Measurements from ENCODE around the gene DUOXA2. TPM values are rescaled to one million over a fixed set of nuclear protein-coding genes. Genes with fewer than 3 reads are reported as not detected.

The DUOXA2 gene
- total and polyA plus RNA-seq, 2 donors from 2014 or later, result 0.37 TPM; not detected in 1

DNA sequence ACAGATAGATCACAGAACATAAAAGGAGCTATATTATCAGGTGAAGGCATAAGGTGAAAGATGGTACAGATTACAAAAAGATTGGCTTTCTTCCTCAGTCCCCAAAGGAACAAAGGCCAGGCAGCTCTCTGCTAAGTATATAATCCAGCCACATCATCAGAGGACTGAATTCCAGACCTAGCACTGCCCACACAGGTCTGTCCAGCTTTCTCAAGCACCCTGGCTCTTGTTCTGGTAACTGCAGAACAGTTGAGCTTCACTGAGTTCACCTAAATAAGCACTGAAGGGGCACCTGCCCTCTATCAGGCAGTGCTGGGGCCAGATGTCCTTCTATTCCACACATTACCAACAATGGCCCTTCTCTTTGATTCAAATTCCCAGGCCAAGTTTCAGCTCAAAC, 9.3 kb downstream of the DUOXA2 start:
- no peak overlapping the region for H3K27ac ChIP-seq (ENCODE audit: low read depth in 2 of 2, low read length in 2 of 2)
- TF ChIP-seq, protein P1, sequence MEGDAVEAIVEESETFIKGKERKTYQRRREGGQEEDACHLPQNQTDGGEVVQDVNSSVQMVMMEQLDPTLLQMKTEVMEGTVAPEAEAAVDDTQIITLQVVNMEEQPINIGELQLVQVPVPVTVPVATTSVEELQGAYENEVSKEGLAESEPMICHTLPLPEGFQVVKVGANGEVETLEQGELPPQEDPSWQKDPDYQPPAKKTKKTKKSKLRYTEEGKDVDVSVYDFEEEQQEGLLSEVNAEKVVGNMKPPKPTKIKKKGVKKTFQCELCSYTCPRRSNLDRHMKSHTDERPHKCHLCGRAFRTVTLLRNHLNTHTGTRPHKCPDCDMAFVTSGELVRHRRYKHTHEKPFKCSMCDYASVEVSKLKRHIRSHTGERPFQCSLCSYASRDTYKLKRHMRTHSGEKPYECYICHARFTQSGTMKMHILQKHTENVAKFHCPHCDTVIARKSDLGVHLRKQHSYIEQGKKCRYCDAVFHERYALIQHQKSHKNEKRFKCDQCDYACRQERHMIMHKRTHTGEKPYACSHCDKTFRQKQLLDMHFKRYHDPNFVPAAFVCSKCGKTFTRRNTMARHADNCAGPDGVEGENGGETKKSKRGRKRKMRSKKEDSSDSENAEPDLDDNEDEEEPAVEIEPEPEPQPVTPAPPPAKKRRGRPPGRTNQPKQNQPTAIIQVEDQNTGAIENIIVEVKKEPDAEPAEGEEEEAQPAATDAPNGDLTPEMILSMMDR (IDR thresholded peaks at IDR 0.05; ENCODE audit: borderline replicate concordance, extremely low read depth, insufficient read depth), result no peak
- FAIRE-seq, result no peak
- peaks cover 7% of the 10 kb centered on the region for H3K27me3 ChIP-seq (ENCODE audit: control insufficient read depth, insufficient read depth, low read length)
- H3K4me1 ChIP-seq (ENCODE audit: control insufficient read depth in 2 of 3, insufficient read depth in 2 of 3, low read depth in 1 of 3, low read length in 3 of 3), result no peaks in the 10 kb centered on the region
- no peak overlapping the region for H3K9ac ChIP-seq (ENCODE audit: low read length in 3 of 3)
- H3K4me3 ChIP-seq (ENCODE audit: low read length in 3 of 3), result no peak overlapping the region
- intact Hi-C loops (cut with DNase I), result no loop called here
- no peaks in the 10 kb centered on the region for H3K9me3 ChIP-seq (ENCODE audit: control insufficient read depth in 2 of 3, insufficient read depth in 1 of 3, low read length in 3 of 3)
- no peaks in the 10 kb centered on the region for H3K36me3 ChIP-seq (ENCODE audit: control insufficient read depth in 2 of 3, insufficient read depth in 3 of 3, low read length in 3 of 3)
- DNase-seq, result no peak

DNA sequence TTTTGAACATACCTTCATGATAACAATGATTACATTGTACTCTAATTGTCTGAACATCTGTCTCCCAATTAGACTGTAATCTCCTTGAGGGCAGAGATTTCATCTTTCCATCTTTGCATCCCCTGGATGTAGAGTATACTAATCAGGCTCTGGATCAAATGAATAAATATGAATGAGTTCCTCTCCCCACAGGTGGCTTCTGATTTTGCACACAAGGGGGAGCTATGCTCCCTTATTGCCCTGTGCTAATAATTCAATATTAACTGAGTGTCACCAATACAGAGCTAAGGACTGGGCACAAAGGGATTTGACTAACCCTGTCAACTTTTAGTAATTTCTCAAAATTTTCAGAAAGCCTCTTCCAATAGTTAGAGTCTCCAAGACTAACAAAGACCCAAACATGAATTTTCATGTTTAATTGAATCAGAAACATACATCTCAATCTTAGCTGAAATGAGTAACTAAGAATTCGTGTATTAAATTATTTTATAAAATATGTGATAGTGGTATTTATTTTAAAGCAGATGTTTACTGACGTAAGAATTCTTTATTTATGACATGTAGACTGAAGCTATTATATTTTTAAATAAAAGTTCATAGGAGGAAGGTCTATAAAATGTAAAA, 12.5 kb downstream of the DUOXA2 start:
- Histone ChIP-seq H3K27ac (ENCODE audit: low read depth in 2 of 2, low read length in 2 of 2) (no peak overlapping the region), H3K27me3 (ENCODE audit: control insufficient read depth, insufficient read depth, low read length) (peaks cover 18% of the 10 kb centered on the region)

DNA sequence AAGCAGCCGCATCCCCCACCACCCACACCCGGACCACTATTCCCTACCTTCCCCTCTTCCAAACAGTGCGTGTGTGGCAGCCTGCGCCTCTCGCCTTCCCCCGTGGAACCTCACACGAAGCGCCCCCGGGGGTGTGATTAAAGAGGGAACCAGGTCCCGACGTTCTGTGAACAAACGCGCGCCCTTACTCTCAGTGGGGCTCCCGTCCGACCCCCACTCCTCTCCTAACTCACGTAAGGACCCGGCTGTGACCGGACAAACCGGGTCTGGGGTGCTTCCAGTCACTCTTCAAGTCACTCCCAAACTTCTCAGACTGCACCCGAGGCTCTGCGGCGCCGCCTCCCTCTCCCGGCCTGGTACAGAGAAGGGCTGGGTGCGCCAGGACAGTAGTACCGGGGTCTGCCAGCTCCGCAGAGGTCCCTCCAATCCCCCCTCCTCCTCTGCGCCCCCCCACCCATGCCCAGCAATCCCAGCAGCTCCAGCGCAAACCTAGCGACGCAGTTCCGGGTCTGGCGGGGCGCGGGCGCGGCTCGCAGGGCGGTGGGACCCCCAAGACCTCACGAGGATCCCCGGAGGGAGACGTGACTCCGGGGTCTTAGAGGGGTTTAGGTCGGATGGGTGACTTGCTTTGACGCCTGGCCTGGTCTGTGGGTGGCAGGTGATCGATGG, 15.0 kb downstream of the DUOXA2 start:
- Histone ChIP-seq H3K9ac (ENCODE audit: low read length in 3 of 3) (no peak overlapping the region), H3K27me3 (ENCODE audit: control insufficient read depth, insufficient read depth, low read length) (peaks cover 18% of the 10 kb centered on the region), H3K9me3 (ENCODE audit: control insufficient read depth in 2 of 3, insufficient read depth in 1 of 3, low read length in 3 of 3) (no peaks in the 10 kb centered on the region), H3K27ac (ENCODE audit: low read depth in 2 of 2, low read length in 2 of 2) (no peak overlapping the region), H3K36me3 (ENCODE audit: control insufficient read depth in 2 of 3, insufficient read depth in 3 of 3, low read length in 3 of 3) (no peaks in the 10 kb centered on the region), H3K4me3 (ENCODE audit: low read length in 3 of 3) (no peak overlapping the region), H3K4me1 (ENCODE audit: control insufficient read depth in 2 of 3, insufficient read depth in 2 of 3, low read depth in 1 of 3, low read length in 3 of 3) (peaks cover 0 to 2% (median 0%) of the 10 kb centered on the region in 3 donors)
- FAIRE-seq (no peak), DNase-seq (peak in 2 of 5 donors; percentile 57 to 64)
- intact Hi-C loops (cut with DNase I), result no loop called here
- TF ChIP-seq, protein P1 (IDR thresholded peaks at IDR 0.05; ENCODE audit: borderline replicate concordance, extremely low read depth, insufficient read depth), result no peak

More for the DNA sequence above, 12.5 kb downstream of the DUOXA2 start:
- no peaks in the 10 kb centered on the region for H3K9me3 ChIP-seq (ENCODE audit: control insufficient read depth in 2 of 3, insufficient read depth in 1 of 3, low read length in 3 of 3)
- H3K4me1 ChIP-seq (ENCODE audit: control insufficient read depth in 2 of 3, insufficient read depth in 2 of 3, low read depth in 1 of 3, low read length in 3 of 3), result peaks cover 0 to 2% (median 0%) of the 10 kb centered on the region in 3 donors
- intact Hi-C loops (cut with DNase I), result no loop called here
- H3K9ac ChIP-seq (ENCODE audit: low read length in 3 of 3), result no peak overlapping the region
- H3K36me3 ChIP-seq (ENCODE audit: control insufficient read depth in 2 of 3, insufficient read depth in 3 of 3, low read length in 3 of 3), result no peaks in the 10 kb centered on the region
- TF ChIP-seq, protein P1 (IDR thresholded peaks at IDR 0.05; ENCODE audit: borderline replicate concordance, extremely low read depth, insufficient read depth), result peak; percentile 48
- FAIRE-seq (peak; percentile 35), DNase-seq (no peak)
- H3K4me3 ChIP-seq (ENCODE audit: low read length in 3 of 3), result no peak overlapping the region
